HG03060 (cell line): ENCODE results near the gene ANAPC2.

ENCODE experiments used
- ATAC-seq: cut with Tn5 transposase; IDR thresholded peaks from one replicate; pipeline ENCODE4 v1.9.1; 2021; ENCODE audit warnings: low read depth, moderate number of reproducible peaks; ENCODE audit not compliant: unreplicated experiment

The ANAPC2 gene

DNA sequence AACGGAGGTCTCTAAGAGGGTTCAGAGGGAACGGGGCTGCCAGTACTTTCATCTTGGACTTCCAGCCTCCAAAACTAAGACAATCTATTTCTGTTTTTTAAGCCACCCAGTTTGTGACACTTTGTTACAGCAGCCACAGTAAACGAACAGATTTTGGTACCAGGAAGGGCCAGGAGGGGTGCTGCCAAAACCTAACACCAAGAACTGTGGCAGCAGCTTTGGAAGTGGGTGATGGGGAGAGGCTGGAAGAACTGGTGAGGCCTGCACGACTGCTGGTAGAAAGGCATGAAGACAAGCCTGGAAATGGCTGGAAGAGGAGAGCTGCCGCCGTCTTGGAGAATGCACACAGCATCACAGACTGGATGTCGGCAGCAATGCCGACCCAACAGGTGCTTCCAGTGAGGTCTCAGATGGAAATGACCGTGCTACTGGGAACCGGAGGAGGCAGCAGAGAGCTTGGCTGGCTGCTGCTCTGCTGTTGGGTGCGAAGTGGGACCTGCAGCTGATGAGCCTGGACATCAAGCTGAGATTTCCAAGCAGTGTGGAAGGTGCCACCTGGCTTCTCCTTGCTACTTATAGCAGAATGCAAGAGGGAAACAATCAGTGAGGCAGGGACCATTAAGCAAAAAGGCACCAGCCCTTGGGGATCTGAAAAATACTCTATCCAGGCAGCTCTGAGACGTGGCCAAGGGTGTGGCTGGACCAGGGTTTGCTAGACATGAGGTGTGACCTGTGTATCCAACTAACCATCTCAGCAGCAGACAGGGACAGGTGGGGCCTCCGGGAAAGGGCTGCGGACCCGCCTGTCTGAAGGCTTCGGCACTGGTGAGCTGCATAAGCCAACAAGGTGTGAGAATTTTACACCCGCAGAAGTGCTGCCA, 11.8 kb downstream of the ANAPC2 start:
- ATAC-seq: no peak

DNA sequence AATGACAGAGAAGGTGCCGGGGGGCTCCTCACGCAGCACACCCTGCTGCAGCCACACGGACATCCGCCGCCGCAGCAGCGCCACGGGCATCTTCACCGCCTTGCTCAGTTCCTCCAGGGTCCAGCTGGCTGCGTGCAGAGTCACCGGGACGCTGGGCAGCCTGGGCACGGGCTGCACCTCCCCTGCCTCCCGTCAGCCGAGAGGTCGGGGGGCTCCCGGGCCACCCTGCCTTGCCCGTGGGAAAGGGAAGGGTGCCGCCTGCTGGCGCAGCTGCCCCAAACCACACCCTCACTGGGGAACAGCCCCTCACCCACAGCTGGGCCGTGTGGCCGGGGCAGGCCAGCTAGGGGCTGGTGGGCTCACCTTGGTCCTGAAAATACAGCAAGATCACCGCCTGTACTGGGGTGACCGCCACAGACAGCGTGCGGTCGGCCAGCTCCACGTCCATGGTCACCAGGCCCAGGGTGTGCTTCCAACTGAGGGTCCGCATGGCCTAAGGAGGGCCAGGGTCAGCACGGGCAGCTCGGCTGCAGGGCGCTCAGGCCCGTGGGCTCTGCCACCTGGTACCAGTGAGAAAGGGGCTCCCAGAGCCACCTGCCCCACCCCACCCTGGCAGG, 12.9 kb downstream of the ANAPC2 start:
- no peak for ATAC-seq

DNA sequence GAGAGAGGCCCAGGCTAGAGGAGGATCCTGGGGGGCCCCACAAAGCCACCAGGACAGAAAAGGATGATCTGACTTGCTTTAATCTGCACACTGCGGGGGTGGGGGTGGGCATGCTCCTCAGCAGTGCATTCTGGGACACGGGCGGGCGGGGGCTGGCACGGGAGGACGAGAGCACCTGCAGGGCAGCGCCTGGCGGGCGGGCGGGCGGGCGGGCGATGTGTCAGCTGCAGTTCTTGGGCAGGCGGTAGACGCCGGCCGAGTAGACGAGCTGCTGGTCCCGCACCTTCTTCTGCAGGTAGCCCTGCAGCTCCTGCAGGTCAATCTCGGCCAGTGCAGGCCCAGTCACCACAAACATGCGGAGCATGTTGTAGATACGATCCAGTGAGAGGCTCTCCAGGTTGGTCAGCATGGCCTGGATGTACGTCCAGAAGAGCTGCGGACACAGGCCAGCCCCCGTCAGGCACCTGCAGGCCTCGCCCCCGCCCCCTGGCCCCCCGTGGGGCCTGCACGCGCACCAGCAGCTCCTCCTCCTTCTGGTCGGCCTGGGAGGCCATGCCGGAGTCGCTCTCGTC, 13.6 kb downstream of the ANAPC2 start:
- no peak for ATAC-seq

DNA sequence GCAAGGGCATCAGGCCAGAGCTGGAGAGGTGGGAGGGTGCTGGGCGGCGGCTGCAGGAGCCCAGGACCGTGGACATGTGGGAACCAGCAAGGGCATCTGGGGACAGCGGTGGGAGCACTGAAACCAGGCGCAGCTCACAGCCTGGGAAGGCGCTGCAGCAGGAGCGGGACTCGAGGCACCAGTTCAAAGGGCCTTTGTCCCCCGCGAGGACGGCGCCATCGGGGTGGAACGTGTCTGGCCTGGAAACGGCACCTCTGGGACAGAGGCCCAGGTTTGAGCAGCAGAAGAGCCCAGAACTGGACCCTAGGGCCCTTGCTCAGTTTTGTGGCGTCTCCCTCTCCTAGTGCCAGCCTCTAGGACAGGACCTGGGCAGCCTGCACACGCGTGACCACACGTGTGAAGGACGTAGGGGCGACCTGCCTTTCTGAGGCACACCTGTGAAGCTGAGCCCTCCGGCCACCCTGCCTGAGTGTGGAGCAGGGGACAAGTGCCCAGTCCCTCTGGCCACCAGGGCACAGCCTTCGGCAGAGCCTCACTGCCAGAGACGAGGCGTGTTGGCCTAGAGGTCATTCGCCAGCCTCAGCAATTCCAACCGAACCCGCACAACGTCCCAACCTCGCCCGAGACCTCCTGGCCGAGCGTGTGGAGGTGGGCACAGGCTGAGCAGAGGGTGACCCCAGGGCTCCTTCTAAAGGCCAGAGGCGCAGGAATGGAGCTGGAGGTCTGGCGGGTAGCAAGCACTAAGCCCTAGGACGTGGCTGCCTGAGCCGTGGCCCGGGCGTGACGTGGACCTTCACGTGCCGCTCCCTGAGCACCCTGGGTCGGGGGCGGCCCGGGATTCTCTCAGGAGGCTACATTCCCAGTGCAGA, 14.3 kb downstream of the ANAPC2 start:
- no peak for ATAC-seq

DNA sequence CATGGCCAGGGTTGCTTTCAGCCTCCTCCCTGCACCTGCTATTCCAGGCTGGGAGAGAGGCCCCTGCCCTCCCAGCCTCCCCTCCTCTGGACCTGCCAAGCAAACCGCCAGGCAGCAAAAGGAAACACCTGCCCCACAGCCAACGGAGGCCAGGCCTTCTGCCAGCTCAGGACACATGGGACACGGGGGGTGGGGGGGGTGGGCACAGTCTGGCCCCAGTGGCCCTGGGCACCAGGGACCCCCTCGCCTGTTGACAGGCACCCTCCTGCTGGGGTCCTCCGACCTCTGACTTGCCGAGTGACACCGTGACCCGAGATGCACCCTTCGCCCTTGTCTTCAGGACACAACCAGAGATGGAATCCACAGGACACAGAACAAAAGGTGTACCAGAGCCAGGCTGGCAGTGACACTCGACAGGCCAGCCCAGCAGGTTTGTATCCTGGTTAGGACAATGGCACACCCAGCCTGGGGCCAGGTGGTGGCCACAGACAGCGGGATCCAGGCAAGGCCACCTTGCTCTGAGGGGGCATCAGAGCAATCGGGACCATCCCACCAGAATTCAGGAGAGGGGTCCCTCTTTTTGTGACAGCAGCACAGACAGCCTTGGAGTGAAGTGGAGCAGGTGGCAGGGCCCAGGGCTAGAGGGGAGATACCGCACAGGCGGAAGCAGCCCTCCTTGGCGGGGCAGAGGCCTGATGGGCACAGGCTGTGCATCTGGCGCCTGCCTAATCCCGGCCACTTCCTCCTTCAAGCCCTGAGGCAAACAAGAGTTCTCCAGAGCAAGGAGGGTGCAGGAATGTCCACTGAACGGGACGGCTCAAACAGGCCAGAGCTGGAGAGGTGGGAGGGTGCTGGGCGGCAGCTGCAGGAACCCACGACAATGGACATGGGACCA, 15.2 kb downstream of the ANAPC2 start:
- ATAC-seq: no peak

DNA sequence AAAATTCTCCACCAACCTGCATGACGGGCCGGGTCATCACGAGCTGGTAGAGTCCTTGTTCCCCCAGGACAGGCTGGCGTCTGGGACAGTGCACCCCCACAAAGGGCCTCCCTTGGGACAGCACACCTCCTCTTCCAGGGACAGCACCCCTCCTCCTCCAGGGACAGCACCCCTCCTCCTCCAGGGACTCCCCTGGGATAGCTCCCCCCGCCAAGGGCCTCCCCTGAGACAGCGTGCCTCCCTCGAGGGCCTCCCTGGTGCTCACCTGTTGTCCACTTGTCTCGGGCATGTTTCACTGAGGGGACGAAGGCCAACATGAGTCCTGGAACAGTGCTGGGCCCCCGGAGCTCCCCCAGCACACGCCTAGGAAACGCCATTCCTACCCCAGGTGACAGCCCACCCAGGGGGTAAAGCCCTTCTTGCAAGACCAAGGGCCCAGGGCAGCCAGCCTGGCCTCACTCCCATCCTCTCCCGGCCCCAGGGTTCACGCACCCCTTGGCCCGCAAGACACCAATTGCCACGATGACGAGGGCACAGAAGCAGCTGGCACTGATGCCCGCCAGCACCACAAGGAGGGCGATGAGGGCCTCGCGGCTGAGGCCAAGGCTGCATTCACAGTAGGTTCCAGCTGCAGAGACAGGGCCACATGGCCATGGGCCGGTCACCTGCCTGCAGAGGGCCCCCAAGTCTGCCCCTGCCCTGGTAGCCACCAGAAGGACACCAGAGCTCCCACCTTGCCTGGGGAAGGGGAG, 17.0 kb downstream of the ANAPC2 start:
- no peak for ATAC-seq

DNA sequence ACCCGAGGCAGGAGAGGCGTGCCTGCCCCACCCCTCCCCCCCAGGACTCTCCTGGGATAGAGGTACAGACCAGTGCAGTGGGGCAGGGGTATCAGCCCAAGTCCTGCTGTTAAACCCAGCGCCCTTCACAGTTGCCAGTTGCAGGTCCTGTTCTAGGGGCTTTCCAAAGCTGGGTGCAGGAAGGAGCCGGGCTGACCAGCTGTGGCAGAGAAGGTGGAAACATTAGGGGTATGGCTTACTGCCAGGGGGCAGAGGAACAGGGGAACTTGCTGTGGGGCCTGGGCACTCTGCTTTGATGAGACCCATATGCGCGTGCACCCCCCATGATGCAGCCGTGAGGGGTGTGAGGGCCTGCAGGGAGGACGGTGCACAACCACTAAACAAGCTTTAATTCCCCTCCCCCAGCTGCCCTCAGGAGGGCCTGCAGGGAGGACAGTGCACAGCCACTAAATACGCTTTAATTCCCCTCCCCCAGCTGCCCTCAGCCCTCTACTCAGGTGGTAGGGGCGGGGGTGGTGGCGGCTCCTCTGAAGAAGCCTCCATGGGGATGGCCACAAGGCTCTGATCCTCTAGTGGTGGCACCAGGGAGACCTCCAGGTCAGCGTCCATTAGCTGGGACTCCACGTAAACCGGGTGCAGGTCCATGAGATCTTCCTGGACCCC, 17.7 kb downstream of the ANAPC2 start:
- no peak for ATAC-seq

DNA sequence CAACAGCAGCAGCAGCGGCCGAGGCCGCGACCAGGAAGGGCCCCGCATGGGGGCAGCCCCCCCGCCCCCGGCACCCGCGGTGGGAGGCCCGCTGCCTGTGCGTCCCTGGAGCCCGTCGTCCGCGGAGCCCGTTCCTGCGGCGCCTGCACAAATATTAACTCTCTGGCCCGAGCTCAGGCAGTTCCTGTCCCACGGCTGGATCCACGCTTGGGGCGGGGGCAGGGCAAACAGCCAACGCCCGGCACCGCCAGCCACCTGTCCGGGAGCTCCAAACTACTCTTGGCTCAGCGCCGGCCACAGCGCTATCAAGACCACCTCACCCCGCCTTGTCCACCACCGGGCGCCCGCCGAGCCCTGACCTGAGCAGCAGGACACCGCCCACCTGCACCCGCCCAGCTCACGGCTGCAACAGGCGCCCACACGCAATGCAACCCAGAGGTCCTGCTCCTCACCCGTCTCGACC, 18.4 kb downstream of the ANAPC2 start, which contains the start of gene LRRC26:
Gene LRRC26 (minus strand): TSS at position 156 of the 463 bp plus-strand sequence. CDS start 108 bp downstream, at position 48.
- no peak for ATAC-seq

DNA sequence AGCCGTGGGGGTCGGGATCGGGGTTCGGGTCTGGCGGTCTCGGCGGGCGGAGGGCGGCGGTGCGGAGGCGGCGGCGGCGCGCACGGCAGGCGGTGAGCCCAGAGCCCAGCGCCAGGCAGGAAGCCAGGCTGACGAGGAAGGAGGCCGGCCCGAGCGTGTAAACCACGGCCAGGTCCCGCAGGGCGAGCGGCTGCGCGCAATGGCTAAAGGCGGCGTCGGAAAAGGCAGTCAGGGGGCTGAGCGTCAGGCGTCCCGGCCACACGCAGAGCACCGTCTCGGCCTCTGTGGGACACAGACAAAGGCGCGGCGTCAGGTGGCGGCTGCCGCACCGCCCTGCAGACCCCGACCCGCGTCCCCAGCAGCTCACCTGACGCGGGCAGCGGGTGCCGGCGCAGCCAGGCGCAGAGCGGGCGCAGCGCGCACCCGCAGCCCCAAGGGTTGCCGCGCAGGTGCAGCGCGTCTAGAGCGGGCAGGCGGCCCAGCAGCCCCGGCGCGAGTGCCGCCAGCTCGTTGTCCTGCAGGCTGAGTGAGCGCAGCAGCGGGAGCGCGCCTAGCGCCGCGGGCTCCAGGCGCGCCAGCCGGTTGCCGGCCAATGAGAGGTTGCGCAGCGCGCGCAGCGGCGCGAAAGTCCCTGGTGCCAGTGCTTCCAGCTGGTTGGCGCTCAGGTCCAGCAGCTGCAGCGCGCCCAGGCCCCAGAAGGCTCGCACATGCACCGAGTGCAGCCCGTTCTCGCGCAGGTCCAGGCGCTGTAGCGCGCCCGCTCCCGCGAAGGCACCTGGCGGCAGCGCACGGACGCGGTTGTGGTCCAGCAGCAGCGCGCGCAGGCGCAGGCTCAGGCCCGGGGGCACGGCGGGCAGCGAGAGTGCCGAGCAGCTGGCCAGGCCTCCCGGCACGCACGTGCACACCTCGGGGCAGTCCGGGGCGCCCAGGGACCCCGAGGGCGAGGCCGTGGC, 19.2 kb downstream of the ANAPC2 start:
- ATAC-seq: no peak

DNA sequence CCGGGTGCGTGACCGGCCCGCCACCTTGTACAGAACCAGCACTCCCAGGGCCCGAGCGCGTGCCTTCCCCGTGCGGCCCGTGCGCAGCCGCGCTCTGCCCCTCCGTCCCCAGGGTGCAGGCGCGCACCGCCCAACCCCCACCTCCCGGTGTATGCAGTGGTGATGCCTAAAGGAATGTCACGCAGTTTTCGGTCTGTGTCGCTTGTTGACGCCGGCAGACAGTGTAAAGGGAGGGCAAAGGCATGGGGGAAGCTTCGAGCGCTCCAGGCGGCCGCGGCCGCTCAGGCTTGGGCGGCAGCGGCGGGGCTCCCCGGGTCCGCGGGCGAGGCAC, 19.8 kb downstream of the ANAPC2 start:
- ATAC-seq: no peak

DNA sequence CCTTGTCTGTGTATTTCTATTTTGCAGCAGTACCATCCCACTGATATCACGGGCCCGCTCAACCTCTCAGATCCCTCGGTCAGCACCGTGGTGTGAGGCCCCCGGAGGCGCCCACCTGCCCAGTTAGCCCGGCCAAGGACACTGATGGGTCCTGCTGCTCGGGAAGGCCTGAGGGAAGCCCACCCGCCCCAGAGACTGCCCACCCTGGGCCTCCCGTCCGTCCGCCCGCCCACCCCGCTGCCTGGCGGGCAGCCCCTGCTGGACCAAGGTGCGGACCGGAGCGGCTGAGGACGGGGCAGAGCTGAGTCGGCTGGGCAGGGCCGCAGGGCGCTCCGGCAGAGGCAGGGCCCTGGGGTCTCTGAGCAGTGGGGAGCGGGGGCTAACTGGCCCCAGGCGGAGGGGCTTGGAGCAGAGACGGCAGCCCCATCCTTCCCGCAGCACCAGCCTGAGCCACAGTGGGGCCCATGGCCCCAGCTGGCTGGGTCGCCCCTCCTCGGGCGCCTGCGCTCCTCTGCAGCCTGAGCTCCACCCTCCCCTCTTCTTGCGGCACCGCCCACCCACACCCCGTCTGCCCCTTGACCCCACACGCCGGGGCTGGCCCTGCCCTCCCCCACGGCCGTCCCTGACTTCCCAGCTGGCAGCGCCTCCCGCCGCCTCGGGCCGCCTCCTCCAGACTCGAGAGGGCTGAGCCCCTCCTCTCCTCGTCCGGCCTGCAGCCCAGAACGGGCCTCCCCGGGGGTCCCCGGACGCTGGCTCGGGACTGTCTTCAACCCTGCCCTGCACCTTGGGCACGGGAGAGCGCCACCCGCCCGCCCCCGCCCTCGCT, 20.4 kb downstream of the ANAPC2 start:
- ATAC-seq: no peak

DNA sequence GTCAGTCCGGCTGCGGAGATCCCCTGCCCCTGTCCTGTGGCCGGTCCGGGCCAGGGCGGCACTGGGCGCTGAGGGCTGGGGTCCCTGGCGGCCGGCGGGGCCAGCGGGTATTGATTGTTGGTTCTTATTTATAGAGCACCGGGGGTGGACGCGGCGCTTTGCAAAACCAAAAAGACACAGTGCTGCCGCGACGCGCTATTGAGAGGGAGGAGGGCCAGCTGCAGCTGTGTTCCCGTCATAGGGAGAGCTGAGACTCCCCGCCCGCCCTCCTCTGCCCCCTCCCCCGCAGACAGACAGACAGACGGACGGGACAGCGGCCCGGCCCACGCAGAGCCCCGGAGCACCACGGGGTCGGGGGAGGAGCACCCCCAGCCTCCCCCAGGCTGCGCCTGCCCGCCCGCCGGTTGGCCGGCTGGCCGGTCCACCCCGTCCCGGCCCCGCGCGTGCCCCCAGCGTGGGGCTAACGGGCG, 21.0 kb downstream of the ANAPC2 start:
- no peak for ATAC-seq

DNA sequence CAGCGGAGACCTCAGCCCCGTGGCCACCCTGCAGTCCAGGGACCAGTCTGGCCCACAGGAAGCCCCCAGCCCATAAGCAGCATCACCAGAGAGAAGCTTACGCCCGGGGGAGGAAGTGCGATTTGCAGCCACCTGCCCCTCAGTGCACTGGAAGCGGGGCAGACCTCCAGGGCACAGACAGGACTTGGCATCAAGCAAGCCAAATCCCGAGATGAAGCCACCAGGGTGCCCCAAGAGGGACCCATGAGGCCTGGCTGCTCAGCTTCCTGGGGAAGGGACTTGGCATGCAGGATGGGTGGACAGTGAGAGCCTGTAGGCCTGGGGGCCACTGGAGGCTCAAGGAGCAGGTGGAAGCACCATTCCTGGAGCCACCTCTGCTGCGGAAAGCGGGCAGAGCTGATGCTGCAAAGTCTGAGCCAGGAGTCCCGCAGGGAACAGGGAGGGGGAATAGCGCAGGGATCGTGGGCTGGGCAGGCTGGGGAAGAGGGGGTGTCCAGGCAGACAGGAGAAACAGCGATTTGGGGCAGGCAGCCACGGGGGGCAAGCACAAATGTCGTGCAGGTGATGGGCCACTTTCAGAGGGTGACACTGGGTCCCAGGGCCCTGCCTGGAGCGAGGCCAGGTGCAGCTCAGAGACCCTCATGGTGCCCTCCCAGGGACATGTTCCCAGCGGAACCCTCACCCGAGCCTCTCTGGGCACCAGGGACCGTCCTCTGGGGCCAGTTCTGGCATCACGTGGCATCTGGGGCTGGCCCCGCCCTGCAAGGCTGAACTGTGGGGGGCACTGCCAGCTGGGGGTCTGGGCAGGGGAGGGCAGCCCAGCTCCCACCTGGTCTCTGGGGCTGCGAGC, 21.8 kb downstream of the ANAPC2 start:
- no peak for ATAC-seq

DNA sequence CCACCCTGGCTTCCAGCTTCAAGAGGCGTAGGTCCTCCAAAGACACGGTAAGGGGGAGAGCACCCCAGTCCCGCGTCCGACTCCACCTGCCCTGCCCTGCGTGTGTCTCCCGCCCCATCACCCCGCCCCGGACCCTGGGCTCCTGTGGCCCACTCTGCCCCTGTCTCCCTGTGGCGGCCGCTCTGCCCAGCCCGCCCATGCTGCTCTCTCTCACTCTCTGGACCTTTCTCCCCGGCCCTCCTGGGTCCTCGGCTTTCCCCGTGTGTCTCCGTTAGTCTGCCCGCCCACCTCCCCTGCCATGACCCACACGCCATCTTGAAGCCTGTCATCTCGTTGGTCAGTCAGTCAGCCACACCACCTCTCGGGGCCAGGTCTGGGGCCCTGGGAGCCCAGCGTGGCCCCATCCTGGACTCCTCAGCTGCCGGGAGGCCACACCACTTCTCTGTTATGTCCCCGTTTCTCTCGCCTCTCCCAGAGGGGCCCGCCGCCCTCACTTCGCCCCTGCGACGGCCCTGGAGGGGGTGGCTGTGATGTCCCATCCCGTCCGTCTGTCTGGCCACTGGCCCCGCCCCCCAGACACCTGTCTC, 23.0 kb downstream of the ANAPC2 start:
- no peak for ATAC-seq
